ENCODE data around the gene PRR14.

GRCh38 chr16:30658731-30659506 is 8.2 kb downstream of the PRR14 start:
- TF ChIP-seq CTCF (IDR thresholded peaks at IDR 0.05 in 4 of 5, conservative IDR thresholded peaks at IDR 0.05 in 1 of 5) = peak in 2 of 5 experiments; percentile 10 to 41
- no peak for TF ChIP-seq POLR2A (IDR thresholded peaks at IDR 0.05)
